Sigmoid colon (tissue), 7 donors: ENCODE results near the gene GNAI2. TPM values are rescaled to one million over a fixed set of nuclear protein-coding genes. Genes with fewer than 3 reads are reported as not detected.

Experiments
- DNase-seq: peaks from one replicate; pipeline ENCODE4 v3.0.0-alpha.2; 2019
- H3K27ac ChIP-seq, 4 donors: fragments of 200-600 bp; sonication (generic); one replicate each; pipeline ENCODE4 v1.5.1; 2016 to 2019; ENCODE audit warnings: mild to moderate bottlenecking in 1 of 4
- H3K27me3 ChIP-seq, 3 donors: fragments of 200-600 bp; sonication (generic); one replicate each; pipeline ENCODE4 v1.5.1; 2019; ENCODE audit warnings: mild to moderate bottlenecking in 1 of 3
- H3K36me3 ChIP-seq, 4 donors: fragments of 200-600 bp; sonication (generic); one replicate each; pipeline ENCODE4 v1.5.1; 2016 to 2019
- H3K4me1 ChIP-seq, 4 donors: fragments of 200-600 bp; sonication (generic); one replicate each; pipeline ENCODE4 v1.5.1; 2017 to 2019
- H3K4me3 ChIP-seq, 4 donors: fragments of 200-600 bp; sonication (generic); one replicate each; pipeline ENCODE4 v1.5.1; 2017 to 2019; ENCODE audit warnings: mild to moderate bottlenecking in 2 of 4, moderate library complexity in 1 of 4
- H3K9me3 ChIP-seq, 4 donors: fragments of 200-600 bp in 3 of 4; sonication (generic) in 3 of 4; one replicate each; pipeline versions ENCODE4 v1.5.1 to v1.6.1; 2013 to 2019
- EP300 ChIP-seq, 4 donors: sonication (generic); formaldehyde crosslinking; IDR thresholded peaks; one replicate each; pipeline ENCODE4 v1.6.1; 2017; ENCODE audit warnings: antibody characterized with exemption in 4 of 4
- POLR2A ChIP-seq, 2 donors: fragments of 450-650 bp; IDR thresholded peaks; one replicate each; pipeline ENCODE4 v1.6.1; 2016; ENCODE audit warnings: antibody characterized with exemption in 2 of 2, mild to moderate bottlenecking in 2 of 2, moderate library complexity in 2 of 2
- POLR2AphosphoS5 ChIP-seq, 4 donors: sonication (generic); formaldehyde crosslinking; IDR thresholded peaks; one replicate each; pipeline ENCODE4 v1.6.1; 2017; ENCODE audit warnings: antibody characterized with exemption in 4 of 4
- WGBS, 2 donors: extraction: QIAGEN DNeasy Blood & Tissue Kit; methylation state at CpG; one replicate each; pipeline ENCODE4 v1.1.7; 2013; 5-methylcytosine and 5-hydroxymethylcytosine counted together
- intact Hi-C: fragments of 100-400 bp; cut with DNase I; formaldehyde crosslinking; loops from one replicate; pipeline ENCODE4 v1.15.1; 2023
- polyA plus RNA-seq, 3 donors: library from polyadenylated mRNA; stranded (reverse); fragments of 200-250 nt; gene quantifications; one replicate each; pipeline ENCODE4 v1.2.3, GENCODE V29; 2013
- total RNA-seq, 4 donors: library from RNA; depleted of rRNA; stranded (reverse); fragments of >200 nt; gene quantifications; one replicate each; pipeline ENCODE4 v1.1.0, GENCODE V29; 2016
- TF ChIP-seq, protein P1 (sequence below), 4 experiments: fragments of 450-650 bp in 3 of 4; fragments of 200-600 bp in 1 of 4; IDR thresholded peaks; one replicate each; pipeline ENCODE4 v1.5.1; 2016 to 2019; ENCODE audit warnings: antibody characterized with exemption in 4 of 4, mild to moderate bottlenecking in 3 of 4, moderate library complexity in 2 of 4
- donor health status: healthy with polysubstance abuse.
- donor health status: Bipolar disorder and iron deficiency.
- donor health status: healthy.

The GNAI2 gene
- total and polyA plus RNA-seq, 7 donors: 43.9 to 171 (median 149) TPM

DNA sequence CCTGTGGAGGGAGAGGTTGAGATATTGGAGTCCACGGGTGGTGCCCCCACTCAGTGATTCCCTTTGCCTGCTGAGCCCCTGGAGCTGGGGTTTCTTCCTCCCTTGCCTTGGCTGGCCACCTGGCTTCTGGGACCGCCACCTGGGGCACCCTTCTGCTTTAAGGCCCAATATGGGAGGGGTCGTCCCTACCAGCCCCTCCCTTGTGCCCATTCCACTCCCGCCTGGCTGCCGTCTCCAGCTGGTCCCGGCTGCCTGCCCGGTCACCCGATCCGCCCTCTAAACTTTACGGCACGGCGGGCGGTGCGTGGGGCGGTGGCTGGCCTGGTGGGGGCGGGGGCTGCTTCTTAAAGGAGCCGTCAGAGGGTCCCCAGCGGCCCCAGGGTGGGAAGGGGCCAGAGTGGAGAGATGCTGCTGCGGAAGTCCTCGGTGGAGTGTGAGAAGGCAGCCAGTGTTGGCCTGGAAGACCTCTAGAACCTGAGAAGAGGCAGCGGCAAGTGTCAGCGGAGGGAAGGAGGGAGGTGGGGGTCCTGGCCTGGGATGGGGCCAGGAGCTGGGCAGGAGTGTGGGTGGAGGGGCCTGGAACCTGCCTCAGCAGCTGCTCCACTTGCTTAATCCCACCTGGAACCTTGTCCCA lies 31.4 kb downstream of the GNAI2 start:
- WGBS, 2 donors: 10 to 15% methylated on average over 22 of the region's 22 CpGs
- no peaks in the 10 kb centered on the region for H3K27me3 ChIP-seq
- no peaks in the 10 kb centered on the region for H3K9me3 ChIP-seq
- peak; percentile 84 for DNase-seq
- intact Hi-C loops: no loop called here
- no peak for TF ChIP-seq EP300 (IDR thresholded peaks at IDR 0.05)
- TF ChIP-seq, protein P1, sequence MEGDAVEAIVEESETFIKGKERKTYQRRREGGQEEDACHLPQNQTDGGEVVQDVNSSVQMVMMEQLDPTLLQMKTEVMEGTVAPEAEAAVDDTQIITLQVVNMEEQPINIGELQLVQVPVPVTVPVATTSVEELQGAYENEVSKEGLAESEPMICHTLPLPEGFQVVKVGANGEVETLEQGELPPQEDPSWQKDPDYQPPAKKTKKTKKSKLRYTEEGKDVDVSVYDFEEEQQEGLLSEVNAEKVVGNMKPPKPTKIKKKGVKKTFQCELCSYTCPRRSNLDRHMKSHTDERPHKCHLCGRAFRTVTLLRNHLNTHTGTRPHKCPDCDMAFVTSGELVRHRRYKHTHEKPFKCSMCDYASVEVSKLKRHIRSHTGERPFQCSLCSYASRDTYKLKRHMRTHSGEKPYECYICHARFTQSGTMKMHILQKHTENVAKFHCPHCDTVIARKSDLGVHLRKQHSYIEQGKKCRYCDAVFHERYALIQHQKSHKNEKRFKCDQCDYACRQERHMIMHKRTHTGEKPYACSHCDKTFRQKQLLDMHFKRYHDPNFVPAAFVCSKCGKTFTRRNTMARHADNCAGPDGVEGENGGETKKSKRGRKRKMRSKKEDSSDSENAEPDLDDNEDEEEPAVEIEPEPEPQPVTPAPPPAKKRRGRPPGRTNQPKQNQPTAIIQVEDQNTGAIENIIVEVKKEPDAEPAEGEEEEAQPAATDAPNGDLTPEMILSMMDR (IDR thresholded peaks at IDR 0.05): no peak
- peak; percentile 62 to 93 (median 86) for TF ChIP-seq POLR2AphosphoS5 (IDR thresholded peaks at IDR 0.05)
- peak; percentile 80 to 86 for TF ChIP-seq POLR2A (IDR thresholded peaks at IDR 0.05)
- no peaks in the 10 kb centered on the region for H3K36me3 ChIP-seq
- H3K27ac ChIP-seq: peak overlapping the region; percentile 93 to 99 (median 99)
- peaks cover 0 to 68% (median 66%) of the 10 kb centered on the region in 4 donors for H3K4me1 ChIP-seq
- peak overlapping the region; percentile 41 to 58 (median 54) for H3K4me3 ChIP-seq

DNA sequence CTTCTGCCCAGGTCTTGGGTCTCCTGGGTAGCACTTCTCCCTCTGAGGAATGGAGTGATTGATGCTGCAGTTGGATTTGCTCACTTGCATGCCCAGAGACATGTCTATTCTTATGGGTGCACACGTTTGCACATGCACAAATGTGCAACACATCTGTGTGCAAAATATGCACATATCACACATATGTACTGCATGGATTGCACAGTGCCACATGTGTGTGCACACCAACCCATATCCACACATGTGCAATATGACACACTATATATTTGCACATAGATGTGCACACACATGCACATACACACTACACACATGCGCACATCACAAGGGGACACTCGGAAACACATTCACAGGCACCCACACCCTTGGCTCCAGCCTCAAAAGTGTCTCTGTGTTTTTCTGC lies 32.3 kb downstream of the GNAI2 start:
- Histone ChIP-seq H3K4me1 (peaks cover 0 to 77% (median 73%) of the 10 kb centered on the region in 4 donors), H3K4me3 (peak overlapping the region in 3 of 4 donors; percentile 52 to 58 (median 55)), H3K27me3 (no peaks in the 10 kb centered on the region), H3K36me3 (no peaks in the 10 kb centered on the region), H3K27ac (peak overlapping the region; percentile 93 to 99 (median 99)), H3K9me3 (no peaks in the 10 kb centered on the region)
- TF ChIP-seq POLR2AphosphoS5 (IDR thresholded peaks at IDR 0.05) (no peak), POLR2A (IDR thresholded peaks at IDR 0.05) (no peak)
- intact Hi-C loops: no loop called here
- 21 to 53% methylated on average over 3 of the region's 3 CpGs for WGBS, 2 donors
- DNase-seq: no peak

DNA sequence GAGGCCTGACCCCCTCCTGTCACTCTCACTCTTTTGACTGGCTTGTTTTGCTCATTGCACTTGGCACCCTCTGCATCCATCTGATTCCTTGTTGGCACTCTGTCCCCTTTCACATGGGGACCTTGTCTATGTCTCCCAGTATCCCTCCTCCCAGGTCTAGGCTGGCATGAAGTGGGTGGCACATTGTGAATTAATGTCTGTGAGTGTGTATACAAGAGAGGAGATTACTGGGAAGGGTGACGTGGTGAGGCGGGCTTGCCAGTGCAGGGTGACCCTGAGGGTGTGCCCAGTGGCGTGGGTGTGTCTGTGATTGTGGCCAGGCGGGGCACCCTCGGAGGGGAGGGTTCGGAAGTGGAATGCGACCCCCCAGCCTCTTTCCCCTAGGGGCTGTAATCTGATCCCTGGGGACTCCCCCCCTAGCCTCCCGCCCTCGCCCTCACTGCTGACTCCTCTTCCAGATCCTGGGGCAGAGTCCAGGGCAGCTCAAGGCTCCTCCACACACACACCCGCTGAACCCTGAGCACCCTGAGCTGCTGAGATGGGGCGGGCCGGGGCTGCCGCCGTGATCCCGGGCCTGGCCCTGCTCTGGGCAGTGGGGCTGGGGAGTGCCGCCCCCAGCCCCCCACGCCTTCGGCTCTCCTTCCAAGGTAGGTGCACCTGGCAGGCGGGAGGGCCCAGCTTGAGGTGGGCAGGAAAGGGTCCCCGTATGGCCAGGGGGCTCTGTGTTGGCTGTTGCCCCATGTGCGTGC lies 32.9 kb downstream of the GNAI2 start, which contains the start of gene SEMA3B:
TSS of gene SEMA3B (plus strand) at position 445 of the 749 bp plus-strand sequence. CDS start at position 539, 94 bp downstream.
- no peaks in the 10 kb centered on the region for H3K9me3 ChIP-seq
- peak within 1 kb of the TSS; percentile 93 to 99 (median 99) for H3K27ac ChIP-seq
- no peaks in the 10 kb centered on the region for H3K36me3 ChIP-seq
- 11 to 50% methylated on average over 21 of the region's 21 CpGs for WGBS, 2 donors
- H3K27me3 ChIP-seq: peaks cover 0 to 6% (median 0%) of the 10 kb centered on the region in 3 donors
- intact Hi-C loops: no loop called here
- TF ChIP-seq POLR2A (IDR thresholded peaks at IDR 0.05): peak; percentile 25 to 35
- TF ChIP-seq POLR2AphosphoS5 (IDR thresholded peaks at IDR 0.05): peak; percentile 21 to 85 (median 64)
- no peak for TF ChIP-seq EP300 (IDR thresholded peaks at IDR 0.05)
- H3K4me1 ChIP-seq: peaks cover 0 to 81% (median 74%) of the 10 kb centered on the region in 4 donors
- DNase-seq: peak; percentile 86
- H3K4me3 ChIP-seq: peak within 1 kb of the TSS; percentile 14 to 58 (median 54)

DNA sequence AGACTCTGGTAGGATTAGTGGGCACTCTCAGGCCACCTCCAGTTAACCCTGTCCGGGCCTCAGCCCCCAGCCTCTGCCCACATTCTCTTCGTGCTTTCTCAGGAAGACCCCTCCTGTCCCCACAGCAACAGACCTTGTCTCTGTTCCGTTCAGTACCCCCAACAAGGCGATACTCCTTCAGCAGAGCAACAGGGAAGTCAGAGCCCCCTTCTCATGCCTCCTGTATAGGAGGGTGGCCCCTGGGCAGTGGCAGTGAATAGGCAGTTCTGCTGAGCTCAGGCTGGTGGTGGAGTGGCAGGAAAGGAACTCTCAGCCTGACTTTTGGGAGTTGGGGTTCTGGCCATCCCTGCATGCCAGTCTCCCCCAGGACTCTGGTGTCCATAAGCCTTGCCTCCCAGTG lies 33.5 kb downstream of the GNAI2 start:
- peak overlapping the region; percentile 14 to 43 (median 36) for H3K4me3 ChIP-seq
- DNase-seq: no peak
- no peak for TF ChIP-seq POLR2AphosphoS5 (IDR thresholded peaks at IDR 0.05)
- H3K36me3 ChIP-seq: no peaks in the 10 kb centered on the region
- H3K9me3 ChIP-seq: no peaks in the 10 kb centered on the region
- H3K27ac ChIP-seq: peak overlapping the region; percentile 93 to 99 (median 99)
- peaks cover 0 to 8% (median 0%) of the 10 kb centered on the region in 3 donors for H3K27me3 ChIP-seq
- peaks cover 0 to 80% (median 71%) of the 10 kb centered on the region in 4 donors for H3K4me1 ChIP-seq
- intact Hi-C loops: no loop called here
- 31 to 64% methylated on average over 4 of the region's 4 CpGs for WGBS, 2 donors

DNA sequence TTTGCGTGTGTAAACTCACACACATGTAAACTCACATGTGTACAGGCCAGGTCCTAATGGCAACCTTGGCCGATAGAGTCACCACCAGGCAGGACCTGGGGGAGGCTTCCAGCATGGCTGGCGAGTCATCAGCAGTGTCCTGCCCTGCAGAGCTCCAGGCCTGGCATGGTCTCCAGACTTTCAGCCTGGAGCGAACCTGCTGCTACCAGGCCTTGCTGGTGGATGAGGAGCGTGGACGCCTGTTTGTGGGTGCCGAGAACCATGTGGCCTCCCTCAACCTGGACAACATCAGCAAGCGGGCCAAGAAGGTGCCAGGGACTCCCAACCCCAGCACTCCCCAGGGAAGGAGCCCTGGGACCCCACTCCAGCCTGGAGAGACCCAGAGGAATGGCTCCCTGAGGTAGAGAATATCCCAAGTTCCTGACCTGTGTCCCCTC lies 34.0 kb downstream of the GNAI2 start:
- Histone ChIP-seq H3K27me3 (peaks cover 0 to 9% (median 0%) of the 10 kb centered on the region in 3 donors), H3K9me3 (no peaks in the 10 kb centered on the region), H3K27ac (peak overlapping the region; percentile 93 to 99 (median 99)), H3K36me3 (no peaks in the 10 kb centered on the region), H3K4me1 (peaks cover 0 to 74% (median 66%) of the 10 kb centered on the region in 4 donors), H3K4me3 (peak overlapping the region in 3 of 4 donors; percentile 34 to 43 (median 39))
- WGBS, 2 donors: 86 to 90% methylated on average over 8 of the region's 8 CpGs
- intact Hi-C loops: no loop called here
- no peak for DNase-seq
- TF ChIP-seq, protein P1 (IDR thresholded peaks at IDR 0.05): no peak
- TF ChIP-seq EP300 (IDR thresholded peaks at IDR 0.05): no peak
- no peak for TF ChIP-seq POLR2AphosphoS5 (IDR thresholded peaks at IDR 0.05)
- TF ChIP-seq POLR2A (IDR thresholded peaks at IDR 0.05): no peak
